GM21723 (cell line): ENCODE measurements around the gene AQP1.

Experiments
- ATAC-seq: cut with Tn5 transposase; IDR thresholded peaks from one replicate; pipeline ENCODE4 v1.9.1; 2021; ENCODE audit warnings: mild to moderate bottlenecking, moderate library complexity; ENCODE audit not compliant: unreplicated experiment

The AQP1 gene

DNA sequence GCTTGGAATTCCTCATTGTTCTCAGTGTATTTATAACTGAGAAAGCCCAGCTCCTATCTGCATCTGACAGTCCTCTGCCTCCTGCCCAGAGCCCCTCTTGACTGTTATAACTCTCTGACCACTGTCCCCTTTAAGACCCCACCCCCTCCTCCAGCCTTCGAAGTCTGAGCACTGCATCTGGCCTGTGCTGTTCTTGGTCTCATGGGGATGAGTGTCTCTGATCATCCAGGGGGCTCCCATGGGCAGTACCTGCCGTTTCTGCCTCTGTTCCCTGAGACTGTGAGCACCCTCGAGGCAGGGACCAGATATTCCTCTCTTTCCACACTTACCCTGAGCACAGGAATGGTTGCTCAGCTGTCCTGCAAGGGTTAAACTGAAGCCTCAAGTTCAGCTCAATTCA lies 59.8 kb downstream of the AQP1 start:
- no peak for ATAC-seq

DNA sequence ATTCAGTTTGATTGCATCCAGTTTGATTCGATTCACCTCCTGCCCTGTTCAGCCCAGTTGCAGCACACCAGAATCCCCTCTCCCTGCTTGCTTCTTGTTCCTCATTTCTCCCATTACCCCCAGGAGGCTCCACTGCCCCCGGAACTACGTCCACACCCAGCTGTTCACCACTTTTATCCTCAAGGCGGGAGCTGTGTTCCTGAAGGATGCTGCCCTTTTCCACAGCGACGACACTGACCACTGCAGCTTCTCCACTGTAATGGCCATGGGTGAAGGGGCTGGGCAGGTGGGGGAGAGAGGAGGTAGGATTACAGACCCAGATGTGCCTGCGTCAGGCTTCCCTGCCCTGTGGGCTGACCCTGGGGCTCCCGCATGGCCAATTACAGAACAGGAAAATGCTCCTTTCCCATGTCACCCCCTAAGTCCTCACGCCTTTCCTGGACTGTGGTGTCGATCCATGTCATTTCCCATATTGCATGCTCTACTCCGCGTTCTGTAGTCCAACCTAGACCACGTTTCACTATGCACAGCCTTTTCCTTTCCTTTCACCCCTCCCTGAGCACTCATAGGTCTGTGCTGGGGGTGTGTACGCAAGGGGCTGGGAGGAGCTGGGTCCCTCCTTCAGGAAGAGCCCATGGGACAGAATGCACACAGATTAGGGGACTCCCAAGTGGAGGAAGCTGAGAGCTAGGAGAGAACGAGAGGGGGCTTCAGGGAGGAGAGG lies 60.3 kb downstream of the AQP1 start:
- no peak for ATAC-seq

DNA sequence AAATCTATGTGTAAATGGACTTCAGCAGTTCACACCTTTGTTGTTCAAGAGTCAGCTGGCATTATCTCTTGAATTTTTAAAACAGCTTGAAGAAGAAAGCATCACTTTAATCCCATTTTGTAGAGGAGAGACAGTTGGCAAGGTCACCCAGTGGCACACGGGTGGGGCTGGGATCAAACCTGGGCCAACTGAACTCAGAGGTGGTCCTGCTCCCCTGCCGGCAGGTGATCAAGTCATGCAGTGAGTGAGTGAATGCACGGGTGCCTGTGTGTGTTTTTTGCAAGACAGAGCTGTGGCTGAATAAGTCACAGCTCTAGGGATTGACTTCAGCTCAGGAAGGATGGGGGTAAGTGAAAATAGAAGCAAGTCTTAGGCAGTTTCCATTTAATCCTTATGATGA lies 61.6 kb downstream of the AQP1 start:
- ATAC-seq, result no peak

DNA sequence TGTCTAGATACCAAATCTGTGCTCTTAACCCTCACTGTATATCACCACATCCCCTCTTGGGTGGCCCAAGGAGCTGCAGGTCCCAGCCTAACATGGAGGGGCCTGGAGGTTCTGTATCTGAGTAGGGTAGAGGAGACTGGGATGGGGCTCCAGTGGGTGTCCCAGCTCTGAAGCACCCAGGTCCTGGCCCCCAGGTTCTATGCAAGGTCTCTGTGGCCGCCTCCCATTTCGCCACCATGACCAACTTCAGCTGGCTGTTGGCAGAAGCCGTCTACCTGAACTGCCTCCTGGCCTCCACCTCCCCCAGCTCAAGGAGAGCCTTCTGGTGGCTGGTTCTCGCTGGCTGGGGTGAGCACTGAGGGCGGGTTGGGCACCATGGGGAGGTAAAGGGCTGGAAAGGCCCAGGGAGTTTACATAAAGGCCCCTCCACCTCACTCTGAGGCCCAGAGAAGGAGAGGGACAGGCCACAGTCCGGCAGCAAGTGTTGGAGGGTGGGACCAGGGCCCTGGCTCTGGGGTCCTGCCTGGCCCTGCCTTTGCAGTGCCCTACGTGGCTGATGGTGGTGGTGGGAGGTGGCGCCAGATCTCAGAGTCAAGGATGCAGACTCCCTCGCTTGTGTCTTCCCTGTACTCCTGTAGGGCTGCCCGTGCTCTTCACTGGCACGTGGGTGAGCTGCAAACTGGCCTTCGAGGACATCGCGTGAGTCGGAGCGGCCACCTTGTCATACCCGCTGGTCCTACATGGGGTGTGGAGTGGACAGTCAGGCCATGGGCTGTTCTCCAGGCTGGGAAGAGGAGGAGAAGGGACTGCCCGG lies 62.3 kb downstream of the AQP1 start:
- ATAC-seq, result no peak

DNA sequence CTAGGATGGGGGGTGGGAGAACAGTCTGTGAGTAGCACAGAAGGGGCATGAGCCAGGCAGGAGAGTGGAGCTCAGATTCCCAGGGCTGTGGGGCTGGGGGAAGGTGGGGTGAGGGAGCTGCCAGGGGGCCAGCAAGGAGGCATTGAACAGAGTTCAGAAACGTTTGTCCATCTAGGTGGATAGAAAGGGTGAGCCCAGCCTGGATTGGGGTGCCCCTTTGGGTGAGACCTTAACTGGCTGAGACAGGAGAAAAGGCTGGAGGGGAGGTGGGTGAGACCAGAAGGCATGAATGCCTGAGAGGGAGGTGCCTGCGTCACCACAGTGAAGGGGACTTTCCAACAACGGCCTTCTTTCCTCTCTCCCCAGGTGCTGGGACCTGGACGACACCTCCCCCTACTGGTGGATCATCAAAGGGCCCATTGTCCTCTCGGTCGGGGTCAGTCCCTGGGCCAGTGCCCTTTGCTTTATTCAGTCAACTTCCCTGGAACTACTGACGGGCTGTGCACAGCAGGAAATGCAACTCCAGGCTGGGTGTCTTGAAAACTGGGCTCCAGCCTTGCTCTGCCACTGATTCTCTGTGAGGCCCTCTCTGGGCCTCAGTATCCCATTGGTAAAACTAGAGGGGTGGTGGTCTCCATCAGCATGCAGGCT lies 63.1 kb downstream of the AQP1 start:
- peak; percentile 96 for ATAC-seq
